Stimulated activated CD4-positive, alpha-beta T cell treated with anti-CD3 and anti-CD28 coated beads, TNF-alpha, amount 100 ng/mL, for 48 hours (primary cell): ENCODE results near the gene BCAT1.
"Not testable (repeated sequence)": the region's sequence is repeated elsewhere in the genome, so short reads cannot be mapped to it uniquely, and the experiment has no call there.

Experiments
- DNase-seq, 3 donors: peaks; one replicate each; pipeline ENCODE4 v3.0.0-alpha.2; 2020; ENCODE audit warnings: low read depth in 3 of 3

BCAT1 gene

DNA sequence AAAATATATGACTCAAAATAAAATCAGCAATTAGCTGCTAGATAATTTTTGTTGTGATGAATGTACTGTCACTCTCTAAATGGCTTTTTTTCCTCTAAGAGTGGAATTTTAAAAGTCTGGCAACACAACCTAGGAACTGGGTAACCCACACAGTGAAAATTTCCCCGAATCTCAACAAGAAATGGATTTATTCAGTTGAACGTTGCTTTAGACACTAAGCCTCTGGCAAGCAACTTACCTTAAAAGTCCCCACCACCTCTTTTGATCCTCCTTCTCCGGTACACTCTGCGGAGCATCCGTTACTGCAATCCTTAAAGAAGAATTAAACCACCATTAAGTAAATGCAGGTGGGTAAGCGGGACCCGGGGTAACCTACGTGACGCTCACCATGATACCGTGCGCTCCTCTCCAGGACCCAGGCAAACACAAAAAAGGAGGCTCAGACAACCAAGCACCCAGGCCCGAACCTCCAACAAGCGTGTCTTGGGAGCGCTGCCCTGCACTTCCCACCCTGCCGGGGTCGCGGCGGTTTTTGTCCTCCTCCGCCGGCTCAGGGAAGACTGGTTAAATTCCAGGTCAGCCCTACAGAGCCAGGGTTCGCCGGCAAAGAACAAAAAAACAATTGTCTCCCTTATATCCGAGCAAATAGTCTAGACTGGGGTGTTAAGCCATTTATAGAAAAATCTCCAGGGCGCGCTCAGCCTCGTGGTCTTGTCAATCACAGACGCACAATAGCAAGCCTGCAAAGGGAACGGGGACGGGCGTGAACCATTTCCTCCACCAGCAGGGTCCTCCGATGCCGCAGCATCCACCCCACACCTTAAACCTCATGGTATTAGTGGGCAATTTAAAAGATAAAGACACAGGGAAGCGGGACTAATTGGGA lies 47.1 kb downstream of the BCAT1 start:
- no peak for DNase-seq

DNA sequence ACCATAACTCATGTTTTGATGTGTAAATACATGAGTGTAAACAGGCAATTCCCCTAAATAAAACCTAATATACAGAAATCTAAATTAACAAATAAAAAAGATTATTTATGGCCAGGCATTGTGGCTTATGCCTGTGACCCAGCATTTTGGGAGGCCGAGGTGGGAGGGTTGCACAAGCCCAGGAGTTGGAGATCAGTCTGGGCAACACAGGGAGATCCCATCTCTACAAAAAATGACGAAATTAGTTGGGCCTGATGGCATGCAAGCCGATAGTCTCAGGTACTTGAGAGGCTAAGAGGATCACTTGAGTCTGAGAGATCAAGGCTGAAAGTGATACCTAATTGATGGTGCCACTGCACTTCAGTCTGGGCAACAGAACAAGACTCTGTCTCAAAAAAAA lies 48.7 kb downstream of the BCAT1 start:
- no peak for DNase-seq

DNA sequence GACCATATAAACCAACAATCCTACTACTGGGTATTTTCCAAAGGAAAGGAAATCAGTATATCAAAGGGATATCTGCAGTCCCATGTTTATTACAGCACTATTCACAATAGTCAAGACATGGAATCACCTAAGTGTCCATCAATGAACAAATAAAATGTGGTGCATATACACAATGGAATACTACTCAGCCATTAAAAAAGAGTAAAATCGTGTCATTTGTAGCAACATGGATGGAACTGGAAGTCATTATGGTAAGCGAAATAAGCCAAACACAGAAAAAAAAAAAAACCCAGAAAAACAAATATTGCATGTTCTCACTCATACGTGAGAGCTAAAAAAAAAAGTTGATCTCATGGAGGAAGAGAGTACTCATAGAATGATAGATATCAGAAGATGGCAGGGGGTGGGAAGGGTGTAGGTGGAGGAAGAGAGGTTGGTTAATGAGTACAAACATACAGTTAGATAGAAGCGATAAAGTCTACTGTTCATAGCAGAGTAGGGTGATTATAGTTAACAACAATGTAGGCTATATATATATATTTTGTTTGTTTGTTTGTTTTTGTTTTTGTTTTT lies 49.3 kb downstream of the BCAT1 start:
- no peak for DNase-seq

DNA sequence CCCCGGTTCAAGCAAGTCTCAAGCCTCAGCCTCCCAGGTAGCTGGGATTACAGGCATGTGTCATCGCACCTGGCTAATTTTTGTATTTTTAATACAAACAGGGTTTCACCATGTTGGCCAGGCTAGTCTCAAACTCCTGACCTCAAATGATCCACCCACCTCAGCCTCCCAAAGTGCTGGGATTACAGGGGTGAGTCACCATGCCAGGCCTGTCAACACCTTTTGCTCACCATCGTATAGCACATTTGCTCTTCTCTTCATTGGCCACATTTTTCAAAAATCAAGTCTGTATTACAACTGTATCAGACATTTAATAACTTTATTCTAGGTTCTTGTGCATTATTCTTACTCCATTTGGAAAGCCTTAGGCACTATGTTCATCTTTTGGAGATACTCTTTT lies 50.3 kb downstream of the BCAT1 start:
- DNase-seq = no peak

DNA sequence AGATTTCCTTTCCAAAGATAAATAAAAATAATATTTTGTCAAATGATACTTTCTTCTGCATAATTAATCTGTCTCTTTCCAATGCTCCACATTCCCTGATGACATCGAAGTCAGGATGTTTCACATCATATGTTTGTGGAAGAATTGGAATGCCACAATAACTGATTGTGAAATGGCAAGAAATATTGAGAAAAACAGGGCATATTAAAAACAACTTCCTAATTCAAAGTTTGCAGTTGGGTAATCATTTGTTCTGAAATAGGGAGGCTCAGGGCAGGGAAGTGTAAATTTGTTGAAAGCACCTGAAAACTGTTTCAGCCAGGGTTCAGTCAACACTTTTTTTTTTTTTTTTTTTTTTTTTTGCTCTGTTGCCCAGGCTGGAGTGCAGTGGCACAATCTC lies 50.7 kb downstream of the BCAT1 start:
- DNase-seq = no peak

DNA sequence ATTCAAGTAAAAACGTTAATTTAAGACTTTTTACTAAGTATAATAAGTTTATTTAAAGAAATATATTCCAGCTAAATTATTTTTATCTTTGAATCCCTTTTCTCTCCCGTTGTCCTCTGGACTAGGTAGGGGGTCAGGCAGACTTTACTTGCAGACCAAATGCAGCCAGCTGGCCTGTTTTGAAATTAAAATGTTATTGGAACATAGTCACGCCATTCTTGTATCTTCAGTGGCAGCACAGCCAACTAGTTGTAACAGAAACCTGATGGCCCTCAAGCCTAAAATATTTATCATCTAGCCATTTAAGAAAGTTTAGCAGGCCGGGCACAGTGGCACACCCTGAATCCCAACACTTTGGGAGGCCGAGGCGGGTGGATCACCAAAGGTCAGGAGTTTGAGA lies 52.7 kb downstream of the BCAT1 start:
- no peak for DNase-seq

DNA sequence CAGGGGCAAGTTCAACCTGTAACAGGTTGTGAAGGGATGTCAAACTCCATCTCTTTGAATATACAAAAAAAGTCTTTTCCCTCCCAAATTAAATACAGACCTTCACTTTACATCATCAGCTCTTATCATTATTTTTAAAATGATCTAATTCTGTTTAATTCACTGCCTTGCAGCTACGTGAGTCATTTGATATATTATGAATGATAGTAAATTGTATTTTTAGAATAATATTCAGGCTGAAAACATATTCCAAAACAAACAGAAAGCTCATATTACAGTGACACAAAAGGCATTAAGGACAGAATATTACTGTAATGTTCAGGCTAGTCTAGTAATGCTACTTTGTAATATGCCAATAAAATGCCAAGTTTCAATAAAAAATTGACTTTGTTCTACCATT lies 53.3 kb downstream of the BCAT1 start:
- no peak for DNase-seq

DNA sequence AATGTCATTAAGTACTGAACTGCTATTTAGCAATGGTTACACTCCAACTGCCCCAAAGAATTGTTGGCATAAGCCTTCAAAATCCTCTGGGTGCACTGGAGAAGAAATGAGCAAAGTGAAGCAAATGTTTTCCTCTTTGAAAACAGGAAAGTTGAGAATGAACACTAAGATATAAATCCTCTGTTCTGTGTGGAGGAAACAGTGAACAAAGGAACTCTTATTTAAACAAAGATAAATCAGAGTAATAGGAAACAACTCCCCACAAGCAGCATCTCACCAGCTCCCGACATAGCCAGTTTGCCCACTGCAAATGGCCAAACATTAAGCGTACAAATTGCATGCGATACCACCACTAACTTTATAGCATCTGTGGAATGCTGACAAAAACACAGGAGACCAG lies 54.0 kb downstream of the BCAT1 start:
- DNase-seq = no peak

DNA sequence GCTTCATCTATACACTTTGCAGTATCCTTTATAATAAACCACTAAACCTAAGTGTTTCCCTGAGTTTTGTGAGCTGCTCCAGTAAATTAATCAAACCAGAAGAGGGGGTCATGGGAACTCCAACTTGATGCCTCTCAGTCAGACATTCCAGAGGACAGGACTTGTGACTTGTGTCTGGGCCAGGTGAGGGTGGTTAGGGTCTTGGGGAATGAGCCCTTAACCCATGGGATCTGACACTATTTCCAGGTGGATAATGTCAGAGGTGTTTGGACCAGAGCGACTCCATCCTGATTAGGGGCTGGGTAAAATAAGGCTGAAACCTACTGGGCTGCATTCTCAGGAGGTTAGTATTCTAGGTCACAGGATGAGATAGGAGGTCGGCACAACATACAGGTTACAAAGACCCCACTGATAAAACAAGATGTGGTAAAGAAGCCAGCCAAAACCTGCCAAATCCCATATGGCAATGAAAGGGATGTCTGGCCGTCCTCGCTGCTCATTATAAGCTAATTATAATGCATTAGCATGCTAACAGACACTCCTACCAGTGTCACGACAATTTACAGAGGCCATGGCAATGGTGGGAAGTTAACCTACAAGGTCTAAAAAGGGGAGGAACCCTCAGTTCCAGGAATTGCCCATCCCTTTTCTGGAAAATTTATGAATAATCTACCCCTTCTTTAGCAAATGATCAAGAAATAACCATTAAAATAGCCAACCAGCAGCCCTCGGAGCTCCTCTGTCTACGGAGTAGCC lies 58.7 kb downstream of the BCAT1 start:
- DNase-seq = no peak

DNA sequence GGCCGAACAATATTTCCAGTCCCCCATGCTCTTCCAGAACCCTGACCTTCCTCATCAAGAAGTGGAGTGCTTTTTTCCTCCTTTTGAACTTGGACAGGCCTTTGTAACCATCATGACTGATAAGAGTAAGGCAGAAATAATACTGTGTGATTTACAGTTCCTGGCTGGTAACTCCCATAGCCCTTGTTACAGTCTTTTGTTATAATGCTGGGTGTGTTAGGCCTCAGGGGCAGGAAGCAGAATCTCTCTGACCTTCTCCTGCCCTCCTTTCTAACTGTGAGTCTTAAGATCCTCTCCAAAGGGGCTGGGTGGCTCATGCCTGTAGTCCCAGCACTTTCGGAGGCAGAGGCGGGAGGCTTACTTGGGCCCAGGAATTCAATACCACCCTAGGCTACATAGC lies 59.5 kb downstream of the BCAT1 start:
- DNase-seq = no peak

DNA sequence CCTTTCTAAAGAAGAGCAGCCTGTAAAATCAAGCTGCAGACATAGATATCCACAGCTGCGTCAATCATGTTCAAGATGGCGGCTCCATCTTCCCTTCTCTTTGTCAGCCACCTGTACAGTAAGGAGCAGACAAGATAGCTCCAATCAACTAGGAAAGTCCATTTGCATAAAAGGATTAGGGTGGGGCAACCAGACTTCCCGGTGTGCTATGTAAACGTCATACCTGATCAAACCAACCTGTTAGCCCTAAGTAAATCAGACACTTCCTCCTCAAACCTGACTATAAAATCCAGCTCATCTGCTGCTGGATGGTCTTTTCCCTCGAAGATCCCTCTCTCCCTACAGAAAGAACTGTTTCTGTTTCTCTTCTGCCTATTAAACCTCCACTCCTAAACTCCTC lies 60.1 kb downstream of the BCAT1 start:
- DNase-seq = no peak

DNA sequence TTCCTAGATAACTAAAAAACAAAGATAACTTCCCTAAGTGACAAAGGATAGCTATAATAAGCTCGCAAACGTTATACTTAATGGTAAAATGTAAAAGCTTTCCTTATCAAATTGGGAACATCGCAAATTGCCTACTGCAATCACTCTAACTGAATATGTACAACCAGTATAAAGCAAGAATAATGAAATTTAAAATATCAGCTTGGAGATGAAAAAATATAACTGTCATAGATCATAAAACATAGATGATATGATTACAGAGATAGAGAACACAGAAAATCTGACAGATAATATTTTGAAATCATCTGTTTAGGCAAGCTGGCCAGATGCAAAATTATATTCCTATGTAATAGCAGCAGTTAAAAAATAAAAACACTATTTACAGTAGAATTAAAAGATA lies 64.0 kb downstream of the BCAT1 start:
- no peak for DNase-seq

DNA sequence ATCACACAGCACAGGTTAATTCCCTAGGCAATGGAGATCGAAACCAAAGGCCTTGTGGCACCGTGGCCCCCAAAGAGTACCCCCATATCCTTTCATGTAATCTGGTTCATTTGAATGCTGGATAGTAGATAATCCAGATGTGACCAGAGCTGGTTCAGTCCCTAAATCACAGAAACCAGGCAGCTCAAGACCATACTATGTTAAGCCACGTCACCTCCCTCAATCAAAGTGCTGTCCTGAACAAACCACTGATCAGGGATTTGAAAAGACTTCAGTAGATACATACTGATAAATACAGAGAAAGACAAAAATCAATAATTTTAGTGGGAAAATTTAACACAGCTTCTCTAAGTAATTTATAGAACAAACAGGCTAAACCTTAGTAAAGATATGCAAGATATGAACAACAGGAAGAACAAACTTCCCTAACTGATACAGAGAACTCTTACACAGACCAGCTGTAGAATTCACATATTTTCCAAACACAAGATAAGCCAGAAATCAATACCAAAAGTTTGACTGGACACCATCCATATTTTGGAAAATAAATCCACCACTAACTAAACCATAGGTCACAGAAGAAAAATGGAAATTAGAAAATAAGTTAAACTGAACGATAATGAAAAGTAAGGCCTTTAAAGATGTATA lies 67.1 kb downstream of the BCAT1 start:
- no peak for DNase-seq

DNA sequence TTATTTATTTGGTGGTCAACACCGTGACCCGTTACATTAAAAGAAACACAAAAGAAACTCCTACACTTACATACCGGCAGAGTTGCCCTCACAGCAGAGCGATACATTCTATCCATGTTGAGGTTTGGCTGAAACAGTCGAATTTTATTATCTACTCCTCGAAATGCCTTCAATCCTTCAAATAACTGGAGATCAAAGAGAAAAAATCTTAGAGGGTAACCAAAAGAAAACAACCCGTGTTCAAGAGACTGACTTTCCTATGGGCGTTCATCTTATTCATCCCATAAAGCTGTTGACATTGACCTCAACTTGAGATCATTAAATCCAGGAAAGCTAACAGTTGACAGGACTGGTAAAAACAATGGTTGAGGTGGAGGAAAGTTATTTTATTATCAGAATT lies 67.7 kb downstream of the BCAT1 start:
- no peak for DNase-seq

DNA sequence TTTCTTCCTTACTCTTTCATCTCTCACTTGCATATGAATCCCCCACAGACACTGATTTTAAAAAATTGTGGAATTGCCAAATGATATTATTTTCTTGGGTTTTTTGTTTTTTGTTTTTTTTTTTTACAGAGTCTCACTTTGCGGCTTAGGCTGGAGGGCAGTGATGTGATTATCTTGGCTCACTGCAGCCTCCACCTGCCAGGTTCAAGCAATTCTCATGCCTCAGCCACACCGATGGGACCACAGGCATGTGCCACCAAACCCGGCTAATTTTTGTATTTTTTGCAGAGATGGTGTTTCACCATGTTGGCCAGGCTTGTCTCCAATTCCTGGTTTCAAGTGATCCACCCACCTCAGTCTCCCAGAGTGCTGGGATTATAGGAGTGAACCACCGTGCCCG lies 68.2 kb downstream of the BCAT1 start:
- no peak for DNase-seq

DNA sequence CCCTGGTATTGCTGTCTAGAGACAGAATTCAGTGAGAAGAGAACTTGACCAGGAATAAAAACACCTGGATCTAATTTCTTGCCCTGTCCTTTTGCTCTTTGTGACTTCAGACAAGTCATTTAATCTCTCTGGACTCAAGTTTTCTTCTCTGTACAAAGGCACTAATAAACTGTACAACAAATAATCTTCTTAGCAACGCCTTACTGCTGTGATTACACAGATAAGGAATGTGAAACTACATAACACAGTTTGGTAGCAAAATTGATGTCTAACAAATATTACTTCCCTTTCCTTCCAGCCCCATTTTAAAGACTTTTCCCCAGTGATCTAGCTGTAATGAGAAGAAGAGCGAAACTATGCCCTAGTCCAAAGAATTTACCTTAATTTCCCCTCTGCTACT lies 69.3 kb downstream of the BCAT1 start:
- no peak for DNase-seq

DNA sequence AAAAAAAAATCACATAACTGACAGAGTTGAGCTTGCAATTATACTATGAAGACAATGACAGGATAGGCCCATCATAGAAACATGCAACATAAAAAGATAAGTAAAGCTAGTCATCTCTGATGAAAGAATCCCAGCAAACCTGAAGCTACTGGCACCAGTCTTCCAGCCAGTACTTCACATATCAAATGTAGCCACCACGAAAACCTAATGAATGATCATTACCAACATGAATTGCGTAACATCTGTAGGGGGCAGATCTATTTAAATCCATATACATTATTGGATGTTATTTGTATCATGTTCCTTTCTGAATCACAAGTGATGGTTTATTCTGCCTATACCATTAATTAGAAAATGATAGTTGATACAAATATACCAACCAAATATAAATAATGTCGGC lies 73.9 kb downstream of the BCAT1 start:
- no peak for DNase-seq

DNA sequence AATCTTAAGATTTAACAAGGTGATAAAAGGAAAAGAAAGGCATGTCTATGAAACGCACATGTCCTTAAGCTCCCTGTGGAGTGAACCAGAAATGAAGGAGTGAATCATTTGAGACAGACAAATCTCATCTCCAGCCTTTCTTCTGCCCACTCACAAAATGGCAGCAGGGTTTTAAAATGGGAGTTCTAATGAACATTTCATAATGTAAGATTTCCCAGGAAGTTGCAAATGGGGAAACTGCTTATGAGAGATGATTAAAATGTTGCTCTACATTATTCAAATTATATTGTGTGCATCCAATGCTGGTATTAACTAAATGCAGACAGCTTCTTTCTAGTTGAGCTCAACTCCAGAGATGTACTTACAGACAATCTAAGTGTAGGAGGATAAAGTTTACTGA lies 76.7 kb downstream of the BCAT1 start:
- DNase-seq = no peak

DNA sequence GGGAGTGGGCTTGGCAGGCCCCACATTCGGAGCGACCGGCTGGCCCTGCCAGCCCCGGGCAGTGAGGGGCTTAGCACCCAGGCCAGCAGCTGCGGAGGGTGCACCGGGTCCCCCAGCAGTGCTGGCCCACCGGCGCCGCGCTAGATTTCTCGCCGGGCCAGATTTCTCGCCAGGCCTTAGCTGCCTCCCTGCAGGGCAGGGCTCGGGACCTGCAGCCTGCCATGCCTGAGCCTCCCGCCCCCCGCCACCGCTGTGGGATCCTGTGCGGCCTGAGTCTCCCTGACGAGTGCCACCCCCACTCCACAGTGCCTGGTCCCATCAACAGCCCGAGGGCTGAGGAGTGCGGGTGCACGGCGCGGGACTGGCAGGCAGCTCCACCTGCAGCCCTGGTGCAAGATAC lies 82.8 kb downstream of the BCAT1 start:
- DNase-seq = not testable (repeated sequence)

DNA sequence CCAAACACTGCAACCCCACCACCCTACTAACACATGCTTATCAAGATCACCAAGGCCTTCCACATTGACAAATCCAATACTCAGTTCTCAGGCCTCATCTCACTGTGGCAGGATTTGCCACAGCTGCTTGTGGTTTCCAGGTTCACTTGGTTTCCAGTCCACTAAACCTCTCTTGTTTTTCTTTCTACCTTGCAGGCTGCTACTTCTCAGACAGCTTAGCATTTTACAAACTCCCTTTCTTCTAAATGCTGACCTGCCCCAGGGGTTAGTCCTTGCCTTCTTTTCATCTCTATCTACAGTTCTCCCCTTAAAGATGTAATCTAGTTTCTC lies 84.1 kb downstream of the BCAT1 start:
- no peak for DNase-seq

DNA sequence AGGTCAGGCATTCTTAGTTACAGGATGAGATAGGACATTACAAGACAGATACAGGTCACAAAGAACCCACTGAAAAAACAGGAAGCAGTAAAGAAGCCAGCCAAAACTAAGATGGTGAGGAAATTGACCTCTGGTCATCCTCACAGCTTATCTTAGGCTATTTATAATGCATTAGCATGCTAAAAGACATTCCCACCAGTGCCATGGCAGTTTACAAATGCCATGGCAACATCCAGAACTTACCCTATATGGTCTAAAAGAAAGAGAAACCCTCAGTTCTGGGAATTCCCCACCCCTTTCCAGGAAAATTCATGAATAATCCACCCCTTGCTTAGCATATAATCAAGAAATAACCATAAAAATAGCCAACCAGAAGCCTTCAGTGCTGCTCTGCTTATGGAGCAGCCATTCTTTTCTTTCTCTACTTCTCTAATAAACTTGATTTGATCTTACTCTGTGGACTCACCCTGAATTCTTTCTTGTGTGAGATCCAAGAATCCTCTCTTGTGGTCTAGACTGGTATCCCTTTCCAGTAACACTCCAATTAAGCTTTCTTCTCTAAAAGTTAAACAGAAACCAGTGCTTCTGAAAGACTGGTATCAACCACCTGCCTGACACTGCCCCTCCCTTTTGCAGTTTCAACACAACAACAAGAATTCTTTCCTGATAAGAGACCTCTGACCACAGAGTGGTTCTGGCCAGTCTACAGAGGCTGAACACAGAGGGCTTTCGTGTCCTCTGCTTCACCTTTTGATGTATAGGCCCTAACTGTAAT lies 86.9 kb downstream of the BCAT1 start:
- DNase-seq = no peak

DNA sequence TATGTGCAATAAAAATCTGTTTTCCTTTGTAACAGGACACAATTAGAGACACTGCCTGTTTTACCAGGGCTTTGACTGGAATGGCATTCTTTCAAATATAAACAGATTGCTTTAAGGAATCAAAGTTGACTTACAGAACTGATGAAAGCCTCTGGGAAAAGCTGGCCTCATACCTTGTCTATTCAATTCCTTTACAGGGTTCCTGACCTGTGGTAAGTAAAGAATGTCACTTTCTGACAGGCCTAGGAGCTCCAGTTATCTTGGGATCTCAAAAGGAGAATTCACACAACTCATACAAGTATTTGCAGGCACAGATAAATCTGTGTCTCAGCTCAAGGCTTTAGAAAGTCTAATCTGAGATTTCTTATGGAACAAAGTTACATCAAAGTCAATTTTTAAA lies 88.4 kb downstream of the BCAT1 start:
- DNase-seq = no peak
